Neural crest cell (in vitro differentiated cells): ENCODE measurements around the gene KIF3A. TPM values are rescaled to one million over a fixed set of nuclear protein-coding genes. Genes with fewer than 3 reads are reported as not detected.

Source experiments
- DNase-seq: peaks from one replicate; pipeline ENCODE4 v3.0.0; 2021; ENCODE audit warnings: low read depth, mixed read lengths, low spot score
- H3K27ac Mint-ChIP-seq: one replicate; pipeline ENCODE4 v1.8.0; 2021; ENCODE audit warnings: mild to moderate bottlenecking, mixed read lengths; ENCODE audit not compliant: unreplicated experiment
- H3K27me3 Mint-ChIP-seq: 2 replicates; pipeline ENCODE4 v1.8.0; 2021; ENCODE audit warnings: low read depth, mild to moderate bottlenecking, mixed read lengths
- H3K36me3 Mint-ChIP-seq: 2 replicates; pipeline ENCODE4 v1.8.0; 2021; ENCODE audit warnings: low read depth, mild to moderate bottlenecking, mixed read lengths
- H3K4me1 Mint-ChIP-seq: 2 replicates; pipeline ENCODE4 v1.8.0; 2021; ENCODE audit warnings: mixed read lengths
- H3K4me3 Mint-ChIP-seq: one replicate; pipeline ENCODE4 v1.8.0; 2021; ENCODE audit warnings: mild to moderate bottlenecking, mixed read lengths
- H3K9me3 Mint-ChIP-seq: 2 replicates; pipeline ENCODE4 v1.8.0; 2021; ENCODE audit warnings: mixed read lengths
- total RNA-seq: library from RNA; stranded (reverse); gene quantifications from 2 replicates; pipeline ENCODE4 v1.2.1, GENCODE V29; 2021
- TF ChIP-seq, protein P1 (sequence below): fragments of 200-600 bp; sonication (generic); conservative IDR thresholded peaks from 2 replicates; pipeline ENCODE4 v1.5.0; 2021; ENCODE audit warnings: antibody characterized with exemption, mild to moderate bottlenecking

Gene KIF3A
- total RNA-seq, 1 donor from 2014 or later = 23.8 TPM

DNA sequence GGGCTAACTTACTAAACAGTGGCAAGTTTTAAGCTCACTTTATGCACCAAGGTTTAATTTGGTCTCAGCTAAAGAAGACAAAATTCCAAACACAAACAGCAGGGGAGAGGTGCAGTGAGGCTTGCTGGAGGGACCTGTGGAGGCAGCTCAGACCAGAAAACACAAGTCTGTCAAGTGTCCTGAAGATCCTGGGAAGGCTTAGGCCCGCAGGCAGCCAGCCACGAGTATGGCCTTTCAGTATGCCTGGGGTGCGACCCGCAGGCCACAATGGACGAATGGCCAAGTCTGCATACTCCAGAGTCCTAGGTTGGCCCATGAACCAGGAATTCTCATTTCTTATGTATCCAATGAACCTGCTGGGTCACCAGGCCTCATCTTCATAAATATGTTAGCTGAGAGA lies 19.2 kb upstream of the KIF3A start:
- Mint-ChIP-seq H3K4me1 (no peaks in the 10 kb centered on the region), H3K36me3 (no peaks in the 10 kb centered on the region), H3K27ac (no peak overlapping the region), H3K4me3 (no peak overlapping the region), H3K9me3 (no peaks in the 10 kb centered on the region), H3K27me3 (peaks cover 2% of the 10 kb centered on the region)
- DNase-seq = no peak
- TF ChIP-seq, protein P1, sequence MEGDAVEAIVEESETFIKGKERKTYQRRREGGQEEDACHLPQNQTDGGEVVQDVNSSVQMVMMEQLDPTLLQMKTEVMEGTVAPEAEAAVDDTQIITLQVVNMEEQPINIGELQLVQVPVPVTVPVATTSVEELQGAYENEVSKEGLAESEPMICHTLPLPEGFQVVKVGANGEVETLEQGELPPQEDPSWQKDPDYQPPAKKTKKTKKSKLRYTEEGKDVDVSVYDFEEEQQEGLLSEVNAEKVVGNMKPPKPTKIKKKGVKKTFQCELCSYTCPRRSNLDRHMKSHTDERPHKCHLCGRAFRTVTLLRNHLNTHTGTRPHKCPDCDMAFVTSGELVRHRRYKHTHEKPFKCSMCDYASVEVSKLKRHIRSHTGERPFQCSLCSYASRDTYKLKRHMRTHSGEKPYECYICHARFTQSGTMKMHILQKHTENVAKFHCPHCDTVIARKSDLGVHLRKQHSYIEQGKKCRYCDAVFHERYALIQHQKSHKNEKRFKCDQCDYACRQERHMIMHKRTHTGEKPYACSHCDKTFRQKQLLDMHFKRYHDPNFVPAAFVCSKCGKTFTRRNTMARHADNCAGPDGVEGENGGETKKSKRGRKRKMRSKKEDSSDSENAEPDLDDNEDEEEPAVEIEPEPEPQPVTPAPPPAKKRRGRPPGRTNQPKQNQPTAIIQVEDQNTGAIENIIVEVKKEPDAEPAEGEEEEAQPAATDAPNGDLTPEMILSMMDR = no peak

DNA sequence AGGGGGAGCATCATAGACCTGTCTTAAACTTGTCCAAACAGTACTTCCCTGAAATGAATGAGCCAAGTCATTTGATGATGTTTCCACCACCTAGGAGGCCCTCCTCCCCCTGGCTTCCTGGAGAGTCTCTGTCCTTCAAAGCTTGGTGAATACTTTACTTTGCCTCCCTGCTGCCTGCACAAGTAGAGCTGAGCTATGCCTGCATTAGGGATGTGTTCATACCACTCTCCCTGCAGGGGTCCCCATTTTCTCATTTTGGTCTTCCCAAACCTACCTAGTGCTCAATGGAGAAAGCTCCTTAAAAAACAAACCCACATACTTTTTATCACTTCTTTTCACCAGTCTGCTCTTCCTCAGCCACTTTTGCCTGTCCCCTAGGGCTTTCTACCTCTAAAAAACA lies 17.6 kb upstream of the KIF3A start:
- Mint-ChIP-seq H3K27me3 (peaks cover 18% of the 10 kb centered on the region), H3K27ac (no peak overlapping the region), H3K36me3 (peaks cover 4% of the 10 kb centered on the region), H3K9me3 (no peaks in the 10 kb centered on the region), H3K4me3 (no peak overlapping the region), H3K4me1 (no peaks in the 10 kb centered on the region)
- DNase-seq = no peak
- TF ChIP-seq, protein P1 = peak; percentile 37

DNA sequence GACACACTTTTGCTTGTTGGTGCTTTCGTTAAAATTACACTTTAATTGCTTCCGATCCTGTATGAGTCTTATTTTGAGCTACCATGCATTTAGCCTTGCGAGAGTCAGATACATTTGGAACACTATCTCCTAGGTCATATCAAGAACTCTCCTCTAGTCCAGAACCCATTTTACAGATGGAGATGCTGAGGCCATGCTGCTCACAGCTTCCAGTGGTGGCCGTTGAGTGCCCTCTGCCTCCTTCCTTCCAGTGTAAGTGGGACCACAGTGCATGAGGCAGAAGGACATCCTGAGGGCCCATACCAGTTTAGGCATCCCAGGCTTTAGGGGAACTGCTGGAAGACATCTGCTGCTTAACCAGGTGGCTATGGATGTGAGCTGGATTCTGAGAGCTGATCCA lies 16.8 kb upstream of the KIF3A start:
- DNase-seq = no peak
- H3K4me1 Mint-ChIP-seq = no peaks in the 10 kb centered on the region

DNA sequence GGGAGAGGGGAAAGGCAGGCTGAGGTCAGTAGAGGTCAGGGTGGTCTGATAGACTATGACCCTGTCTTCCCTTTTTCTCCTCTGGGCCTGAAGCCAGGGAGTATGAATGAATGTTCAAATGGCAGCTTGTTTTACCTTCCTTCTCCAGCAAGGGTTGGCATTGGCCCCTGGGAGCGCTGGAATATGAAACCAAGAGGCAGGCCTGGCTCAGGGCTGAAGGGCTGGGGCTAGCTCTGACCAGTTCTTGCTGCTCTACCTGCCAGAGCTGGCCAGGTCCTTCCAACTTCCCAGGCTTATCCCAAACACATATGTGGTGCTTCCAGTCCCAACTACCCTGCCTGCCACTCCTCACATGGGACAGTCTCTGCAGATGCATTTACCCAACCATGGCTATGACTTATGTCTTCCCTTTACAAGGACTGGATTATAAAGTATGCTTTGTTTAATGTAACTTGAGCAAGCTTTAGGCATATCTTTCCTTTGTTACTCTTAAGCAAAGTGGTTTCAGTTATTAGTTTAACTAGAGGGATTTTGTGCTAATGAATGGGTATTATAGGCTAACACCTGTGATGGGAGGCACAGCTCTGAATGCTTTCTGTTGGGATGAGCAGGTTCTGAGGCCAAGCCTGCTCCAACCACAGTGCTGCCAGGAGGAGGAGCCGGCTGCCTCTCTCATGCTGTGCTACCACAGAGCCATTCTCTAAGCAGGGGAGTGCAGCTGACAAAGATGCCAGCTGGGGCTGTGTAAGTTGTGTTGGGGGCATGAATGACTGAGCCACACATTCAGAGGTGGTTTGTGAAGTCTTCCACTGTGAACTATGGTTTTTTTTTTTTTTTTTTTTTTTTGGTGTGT lies 16.0 kb upstream of the KIF3A start:
- H3K9me3 Mint-ChIP-seq = no peaks in the 10 kb centered on the region
- no peak for DNase-seq
- peaks cover 34% of the 10 kb centered on the region for H3K27me3 Mint-ChIP-seq
- H3K36me3 Mint-ChIP-seq = peaks cover 4% of the 10 kb centered on the region
- H3K4me3 Mint-ChIP-seq = no peak overlapping the region
- TF ChIP-seq, protein P1 = no peak
- no peaks in the 10 kb centered on the region for H3K4me1 Mint-ChIP-seq
- no peak overlapping the region for H3K27ac Mint-ChIP-seq

More for the DNA sequence above, 16.8 kb upstream of the KIF3A start:
- H3K4me3 Mint-ChIP-seq = no peak overlapping the region
- H3K27me3 Mint-ChIP-seq = peaks cover 26% of the 10 kb centered on the region
- TF ChIP-seq, protein P1 = no peak
- H3K9me3 Mint-ChIP-seq = no peaks in the 10 kb centered on the region
- H3K36me3 Mint-ChIP-seq = peaks cover 4% of the 10 kb centered on the region
- H3K27ac Mint-ChIP-seq = no peak overlapping the region

DNA sequence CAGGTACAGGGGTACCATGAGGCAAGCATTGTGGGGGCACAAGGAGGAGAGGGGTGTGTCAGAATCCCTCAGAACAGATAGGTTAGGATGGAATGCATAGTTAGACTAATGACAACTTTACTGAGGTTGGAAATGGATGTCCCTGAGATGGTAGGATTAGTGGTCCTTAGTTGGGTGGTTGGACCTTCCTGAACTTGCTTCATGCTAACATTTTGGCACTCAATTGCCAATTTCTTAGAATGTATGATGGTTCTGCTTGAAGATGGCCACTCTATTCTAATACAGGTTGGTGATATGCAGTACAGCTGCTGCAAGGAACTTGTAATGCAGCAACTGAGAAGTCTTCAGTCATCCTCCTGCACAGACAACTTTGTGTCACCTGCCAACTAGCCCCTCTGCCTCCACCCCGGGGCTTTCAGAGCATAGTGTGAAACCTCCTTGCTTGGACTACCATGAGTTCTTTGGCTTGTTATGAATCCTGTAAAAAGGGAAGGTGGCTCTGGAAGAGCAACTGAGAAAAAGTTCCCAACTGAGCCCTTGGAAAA lies 15.3 kb upstream of the KIF3A start:
- H3K27ac Mint-ChIP-seq = no peak overlapping the region
- H3K27me3 Mint-ChIP-seq = peaks cover 40% of the 10 kb centered on the region
- H3K36me3 Mint-ChIP-seq = peaks cover 4% of the 10 kb centered on the region
- no peak for DNase-seq
- no peaks in the 10 kb centered on the region for H3K9me3 Mint-ChIP-seq
- TF ChIP-seq, protein P1 = no peak
- H3K4me1 Mint-ChIP-seq = no peaks in the 10 kb centered on the region
- no peak overlapping the region for H3K4me3 Mint-ChIP-seq
